ENCODE measurements around the gene LAIR1.
"Not testable (repeated sequence)": the region's sequence is repeated elsewhere in the genome, so short reads cannot be mapped to it uniquely, and the experiment has no call there.

LAIR1 gene

GRCh38 chr19:54341295-54341694 is 23.4 kb downstream of the LAIR1 start:
- DNase-seq (ENCODE audit: low read depth in 2 of 2), result no peak

- DNase-seq (ENCODE audit: low read depth in 2 of 2), result no peak
Observed at GRCh38 chr19:54339646-54340358, 24.9 kb downstream of the LAIR1 start.

- no peak for DNase-seq (ENCODE audit: low read depth in 2 of 2)
Observed at GRCh38 chr19:54338521-54338920, 26.2 kb downstream of the LAIR1 start.

- DNase-seq (ENCODE audit: low read depth in 2 of 2), result no peak
Observed at GRCh38 chr19:54337858-54338230, 26.9 kb downstream of the LAIR1 start.

- DNase-seq (ENCODE audit: low read depth in 2 of 2), result no peak
Observed at GRCh38 chr19:54336893-54337857, 27.6 kb downstream of the LAIR1 start.

GRCh38 chr19:54335979-54336892 is 28.5 kb downstream of the LAIR1 start:
- DNase-seq (ENCODE audit: low read depth in 2 of 2), result no peak

GRCh38 chr19:54335164-54335563 is 29.6 kb downstream of the LAIR1 start:
- no peak for DNase-seq (ENCODE audit: low read depth in 2 of 2)

- no peak for DNase-seq (ENCODE audit: low read depth in 2 of 2)
Observed at GRCh38 chr19:54333586-54334298, 31.0 kb downstream of the LAIR1 start.

GRCh38 chr19:54332149-54332548 is 32.6 kb downstream of the LAIR1 start:
- no peak for DNase-seq (ENCODE audit: low read depth in 2 of 2)

- DNase-seq (ENCODE audit: low read depth in 2 of 2), result no peak
Observed at GRCh38 chr19:54331626-54332025, 33.1 kb downstream of the LAIR1 start.

- DNase-seq (ENCODE audit: low read depth in 2 of 2), result no peak
Observed at GRCh38 chr19:54329476-54330165, 35.1 kb downstream of the LAIR1 start.

GRCh38 chr19:54328781-54329180 is 36.0 kb downstream of the LAIR1 start:
- DNase-seq (ENCODE audit: low read depth in 2 of 2), result not testable (repeated sequence)

- DNase-seq (ENCODE audit: low read depth in 2 of 2), result no peak
Observed at GRCh38 chr19:54325631-54326030, 39.1 kb downstream of the LAIR1 start.

GRCh38 chr19:54325194-54325621 is 39.5 kb downstream of the LAIR1 start:
- DNase-seq (ENCODE audit: low read depth in 2 of 2), result no peak

- DNase-seq (ENCODE audit: low read depth in 2 of 2), result no peak
Observed at GRCh38 chr19:54324071-54324470, 40.7 kb downstream of the LAIR1 start.

GRCh38 chr19:54322934-54323333 is 41.8 kb downstream of the LAIR1 start:
- DNase-seq (ENCODE audit: low read depth in 2 of 2), result not testable (repeated sequence)

GRCh38 chr19:54322295-54322694 is 42.4 kb downstream of the LAIR1 start:
- not testable (repeated sequence) for DNase-seq (ENCODE audit: low read depth in 2 of 2)

GRCh38 chr19:54319892-54320670 is 44.6 kb downstream of the LAIR1 start:
- DNase-seq (ENCODE audit: low read depth in 2 of 2), result no peak

GRCh38 chr19:54319049-54319448 is 45.7 kb downstream of the LAIR1 start:
- DNase-seq (ENCODE audit: low read depth in 2 of 2), result no peak

- no peak for DNase-seq (ENCODE audit: low read depth in 2 of 2)
Observed at GRCh38 chr19:54317965-54318240, 46.8 kb downstream of the LAIR1 start.
